KMS-11 (cell line): ENCODE data around the gene MED13L.
"Not testable (repeated sequence)": the region's sequence is repeated elsewhere in the genome, so short reads cannot be mapped to it uniquely, and the experiment has no call there.

Experiments used
- H2AFZ ChIP-seq: fragments of 200-600 bp; sonication (generic); 2 replicates; pipeline ENCODE4 v1.6.1; 2016; ENCODE audit warnings: antibody characterized with exemption, mixed run types, low read depth
- H3K27ac ChIP-seq: fragments of 200-600 bp; sonication (generic); 2 replicates; pipeline ENCODE4 v1.6.1; 2016; ENCODE audit warnings: mild to moderate bottlenecking, mixed run types
- H3K27me3 ChIP-seq: fragments of 200-600 bp; sonication (generic); 2 replicates; pipeline ENCODE4 v1.6.1; 2017; ENCODE audit warnings: mild to moderate bottlenecking, low read depth, mixed run types, moderate library complexity; ENCODE audit not compliant: insufficient read depth
- H3K36me3 ChIP-seq: fragments of 200-600 bp; sonication (generic); 2 replicates; pipeline ENCODE4 v1.6.1; 2017; ENCODE audit warnings: mild to moderate bottlenecking, mixed run types; ENCODE audit not compliant: insufficient read depth
- H3K4me1 ChIP-seq: fragments of 200-600 bp; sonication (generic); 2 replicates; pipeline ENCODE4 v1.6.1; 2016; ENCODE audit warnings: mild to moderate bottlenecking, low read depth, mixed run types; ENCODE audit not compliant: poor library complexity, severe bottlenecking
- H3K4me2 ChIP-seq: fragments of 200-600 bp; sonication (generic); 2 replicates; pipeline ENCODE4 v1.7.0; 2016; ENCODE audit warnings: mild to moderate bottlenecking, mixed run types
- H3K4me3 ChIP-seq: fragments of 200-600 bp; sonication (generic); IDR thresholded peaks from 2 replicates; pipeline ENCODE4 v1.6.1; 2017; ENCODE audit warnings: low read depth, low read length, mixed read lengths; ENCODE audit not compliant: insufficient read depth
- H3K79me2 ChIP-seq: fragments of 200-600 bp; sonication (generic); 2 replicates; pipeline ENCODE4 v1.6.1; 2016; ENCODE audit warnings: low read depth, mixed run types; ENCODE audit not compliant: insufficient read depth
- H3K9ac ChIP-seq: fragments of 200-600 bp; sonication (generic); 2 replicates; pipeline ENCODE4 v1.6.1; 2016; ENCODE audit warnings: mild to moderate bottlenecking, mixed run types
- H4K20me1 ChIP-seq: fragments of 200-600 bp; sonication (generic); 2 replicates; pipeline ENCODE4 v1.6.1; 2016; ENCODE audit warnings: mild to moderate bottlenecking, mixed run types; ENCODE audit not compliant: insufficient read depth
- TF ChIP-seq, protein P1 (sequence below): fragments of 200-600 bp; sonication (generic); conservative IDR thresholded peaks from 2 replicates; pipeline ENCODE4 v1.6.1; 2017; ENCODE audit warnings: low read depth, mild to moderate bottlenecking, antibody characterized with exemption, low read length, moderate library complexity, mixed read lengths

Gene MED13L

DNA sequence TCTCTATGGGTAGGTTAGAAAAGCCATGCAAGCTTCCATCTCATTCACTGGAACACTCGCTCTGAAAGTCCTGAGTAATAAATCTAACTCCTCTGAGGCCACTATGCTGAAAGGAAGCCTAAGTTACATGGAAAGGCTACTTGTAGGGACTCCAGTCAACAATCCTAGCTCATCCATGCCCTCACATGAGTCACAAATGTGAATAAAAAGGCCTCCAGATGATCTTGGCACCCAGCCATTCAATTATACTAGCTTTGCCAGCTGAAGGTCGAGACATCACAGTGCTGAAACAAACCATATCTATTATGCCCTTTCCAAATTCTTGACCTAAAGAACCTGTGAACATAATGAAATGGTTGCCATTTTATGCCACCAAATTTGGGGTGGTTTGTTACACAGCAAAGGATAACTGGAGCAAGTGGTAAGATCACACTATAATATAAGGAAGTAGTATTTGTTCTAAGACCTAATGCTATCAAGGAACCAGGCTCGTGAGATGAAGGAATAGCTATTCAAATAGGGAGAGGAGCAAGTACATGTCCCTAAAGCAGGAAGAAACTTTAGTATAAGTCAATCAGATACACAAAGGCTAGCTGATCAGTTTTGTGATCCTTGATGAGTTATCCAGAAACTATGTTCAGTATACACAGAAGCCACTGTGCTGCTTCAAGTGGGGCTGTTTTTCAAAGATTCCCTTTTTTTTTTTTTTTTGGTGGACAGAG, 142.1 kb downstream of the MED13L start:
- H2AFZ ChIP-seq = no peak overlapping the region
- no peak overlapping the region for H3K4me2 ChIP-seq
- H3K4me1 ChIP-seq = peaks cover 17% of the 10 kb centered on the region
- no peaks in the 10 kb centered on the region for H4K20me1 ChIP-seq
- no peak overlapping the region for H3K27ac ChIP-seq
- no peaks in the 10 kb centered on the region for H3K27me3 ChIP-seq
- H3K79me2 ChIP-seq = peaks cover 66% of the 10 kb centered on the region; the same call in 1 of the 2 replicates
- H3K36me3 ChIP-seq = no peaks in the 10 kb centered on the region
- no peak overlapping the region for H3K4me3 ChIP-seq
- no peak overlapping the region for H3K9ac ChIP-seq
- TF ChIP-seq, protein P1, sequence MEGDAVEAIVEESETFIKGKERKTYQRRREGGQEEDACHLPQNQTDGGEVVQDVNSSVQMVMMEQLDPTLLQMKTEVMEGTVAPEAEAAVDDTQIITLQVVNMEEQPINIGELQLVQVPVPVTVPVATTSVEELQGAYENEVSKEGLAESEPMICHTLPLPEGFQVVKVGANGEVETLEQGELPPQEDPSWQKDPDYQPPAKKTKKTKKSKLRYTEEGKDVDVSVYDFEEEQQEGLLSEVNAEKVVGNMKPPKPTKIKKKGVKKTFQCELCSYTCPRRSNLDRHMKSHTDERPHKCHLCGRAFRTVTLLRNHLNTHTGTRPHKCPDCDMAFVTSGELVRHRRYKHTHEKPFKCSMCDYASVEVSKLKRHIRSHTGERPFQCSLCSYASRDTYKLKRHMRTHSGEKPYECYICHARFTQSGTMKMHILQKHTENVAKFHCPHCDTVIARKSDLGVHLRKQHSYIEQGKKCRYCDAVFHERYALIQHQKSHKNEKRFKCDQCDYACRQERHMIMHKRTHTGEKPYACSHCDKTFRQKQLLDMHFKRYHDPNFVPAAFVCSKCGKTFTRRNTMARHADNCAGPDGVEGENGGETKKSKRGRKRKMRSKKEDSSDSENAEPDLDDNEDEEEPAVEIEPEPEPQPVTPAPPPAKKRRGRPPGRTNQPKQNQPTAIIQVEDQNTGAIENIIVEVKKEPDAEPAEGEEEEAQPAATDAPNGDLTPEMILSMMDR = no peak

DNA sequence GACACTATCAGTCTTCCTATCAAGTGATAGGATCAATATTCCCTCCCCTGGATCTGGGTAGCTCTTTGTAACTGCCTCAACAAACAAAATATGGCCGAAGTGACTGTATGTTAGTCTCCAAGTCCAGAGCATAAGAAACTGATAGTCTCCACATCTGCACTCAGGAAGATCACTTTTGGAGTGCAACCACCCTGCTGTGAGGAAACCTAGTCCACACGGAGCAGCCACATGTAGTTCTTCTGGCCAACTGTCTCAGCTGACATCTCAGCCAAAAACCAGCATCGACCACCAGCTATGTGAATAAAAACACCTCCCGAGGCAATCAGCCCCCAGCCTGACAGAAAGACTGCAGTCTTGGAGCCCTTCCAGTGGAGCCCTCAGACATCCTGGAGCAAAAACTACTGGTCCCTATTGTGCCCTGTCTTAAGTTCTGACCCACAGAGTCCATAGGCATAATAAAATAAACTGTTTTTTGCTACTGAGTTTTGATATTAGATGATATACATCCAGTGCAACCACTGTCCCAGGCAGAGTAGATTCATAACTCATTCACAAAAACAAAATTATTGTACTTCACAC, 143.8 kb downstream of the MED13L start:
- Histone ChIP-seq H3K9ac (no peak overlapping the region), H3K27ac (no peak overlapping the region), H3K36me3 (no peaks in the 10 kb centered on the region), H2AFZ (no peak overlapping the region), H3K27me3 (no peaks in the 10 kb centered on the region), H3K4me1 (peaks cover 17% of the 10 kb centered on the region), H4K20me1 (no peaks in the 10 kb centered on the region), H3K4me3 (no peak overlapping the region), H3K79me2 (peaks cover 62% of the 10 kb centered on the region; the same call in 1 of the 2 replicates), H3K4me2 (no peak overlapping the region)
- TF ChIP-seq, protein P1 = no peak

DNA sequence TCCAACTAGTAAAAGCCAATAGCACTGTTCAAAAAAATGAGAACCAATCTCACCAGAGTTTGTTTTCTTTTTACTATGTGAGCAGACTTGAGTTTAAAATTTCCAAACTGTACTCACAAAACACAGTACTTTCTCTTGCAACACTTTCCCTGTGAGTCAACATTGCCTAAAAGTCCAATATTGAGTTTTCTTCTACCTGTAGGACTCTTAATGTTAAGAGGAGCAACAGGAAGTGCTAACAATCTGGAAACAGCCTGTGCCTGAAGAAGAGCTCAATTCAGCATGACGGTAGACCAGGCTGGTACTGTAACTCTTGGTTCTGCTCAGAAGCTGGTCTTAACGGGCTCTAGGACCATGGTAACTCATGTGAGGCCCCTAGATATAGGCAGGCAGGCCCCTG, 144.3 kb downstream of the MED13L start:
- TF ChIP-seq, protein P1 = no peak
- Histone ChIP-seq H3K27me3 (no peaks in the 10 kb centered on the region), H2AFZ (no peak overlapping the region), H3K9ac (no peak overlapping the region), H3K36me3 (no peaks in the 10 kb centered on the region), H3K79me2 (peaks cover 57% of the 10 kb centered on the region; the same call in 1 of the 2 replicates), H3K27ac (no peak overlapping the region), H3K4me3 (no peak overlapping the region), H4K20me1 (no peaks in the 10 kb centered on the region), H3K4me1 (peaks cover 15% of the 10 kb centered on the region), H3K4me2 (no peak overlapping the region)

DNA sequence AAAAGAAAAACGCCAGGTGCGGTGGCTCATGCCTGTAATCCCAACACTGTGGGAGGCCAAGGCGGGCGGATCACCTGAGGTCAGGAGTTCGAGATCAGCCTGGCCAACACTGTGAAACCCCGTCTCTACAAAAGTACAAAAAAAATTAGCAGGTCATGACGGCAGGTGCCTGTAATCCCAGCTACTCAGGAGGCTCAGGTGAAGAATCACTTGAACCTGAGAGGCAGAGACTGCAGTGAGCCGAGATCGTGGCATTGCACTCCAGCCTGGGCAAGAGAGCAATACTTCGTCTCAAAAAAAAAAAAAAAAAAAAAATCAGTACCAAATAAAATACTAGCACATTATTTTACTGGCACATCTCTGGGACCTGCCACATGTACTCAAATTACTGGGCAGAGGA, 145.5 kb downstream of the MED13L start:
- not testable (repeated sequence) for H3K9ac ChIP-seq, H3K36me3 ChIP-seq, H4K20me1 ChIP-seq, H2AFZ ChIP-seq, H3K4me1 ChIP-seq, H3K4me2 ChIP-seq, H3K27ac ChIP-seq, H3K27me3 ChIP-seq, H3K4me3 ChIP-seq
- H3K79me2 ChIP-seq = peaks cover 56% of the 10 kb centered on the region; the same call in 1 of the 2 replicates

DNA sequence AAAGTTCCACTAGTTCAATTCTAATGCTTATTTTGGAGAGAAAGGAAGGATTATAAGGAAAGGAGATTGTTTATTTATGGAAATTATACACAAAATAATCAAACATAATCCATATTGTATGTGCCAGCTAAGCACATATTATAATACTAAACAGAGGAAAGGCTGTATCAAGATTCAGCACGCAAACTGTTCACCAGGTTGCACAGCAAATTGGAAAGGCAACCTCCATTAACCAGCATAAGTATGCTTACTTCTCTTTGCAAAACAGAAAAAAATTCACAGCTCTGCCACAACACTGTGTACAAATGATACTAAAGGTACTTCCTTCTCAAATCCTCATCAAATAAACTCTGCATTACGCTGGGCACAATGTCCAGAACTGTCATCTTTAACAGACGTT, 146.3 kb downstream of the MED13L start:
- no peak overlapping the region for H3K4me2 ChIP-seq
- H3K36me3 ChIP-seq = no peaks in the 10 kb centered on the region
- TF ChIP-seq, protein P1 = no peak
- H3K9ac ChIP-seq = no peak overlapping the region
- H3K27ac ChIP-seq = no peak overlapping the region
- H3K4me3 ChIP-seq = no peak overlapping the region
- peaks cover 55% of the 10 kb centered on the region; the same call in 1 of the 2 replicates for H3K79me2 ChIP-seq
- H4K20me1 ChIP-seq = no peaks in the 10 kb centered on the region
- no peaks in the 10 kb centered on the region for H3K27me3 ChIP-seq
- no peak overlapping the region for H2AFZ ChIP-seq
- peaks cover 5% of the 10 kb centered on the region for H3K4me1 ChIP-seq
